Activated naive CD4-positive, alpha-beta T cell treated with anti-CD3 and anti-CD28 coated beads, Interleukin-2, amount 50 U/mL, for 24 hours (primary cell): ENCODE measurements around the gene CFAP210.

ENCODE experiments used
- H3K27ac Mint-ChIP-seq: one replicate; pipeline ENCODE4 v1.8.0; 2021; ENCODE audit warnings: mild to moderate bottlenecking, mixed read lengths
- H3K27me3 Mint-ChIP-seq: one replicate; pipeline ENCODE4 v1.8.0; 2021; ENCODE audit warnings: mixed read lengths
- H3K36me3 Mint-ChIP-seq: one replicate; pipeline ENCODE4 v1.8.0; 2021; ENCODE audit warnings: mixed read lengths
- H3K4me1 Mint-ChIP-seq: one replicate; pipeline ENCODE4 v1.8.0; 2021; ENCODE audit warnings: mixed read lengths
- H3K4me3 Mint-ChIP-seq: one replicate; pipeline ENCODE4 v1.8.0; 2021; ENCODE audit warnings: mild to moderate bottlenecking, mixed read lengths
- H3K9me3 Mint-ChIP-seq: one replicate; pipeline ENCODE4 v1.8.0; 2021; ENCODE audit warnings: mixed read lengths

The CFAP210 gene

DNA sequence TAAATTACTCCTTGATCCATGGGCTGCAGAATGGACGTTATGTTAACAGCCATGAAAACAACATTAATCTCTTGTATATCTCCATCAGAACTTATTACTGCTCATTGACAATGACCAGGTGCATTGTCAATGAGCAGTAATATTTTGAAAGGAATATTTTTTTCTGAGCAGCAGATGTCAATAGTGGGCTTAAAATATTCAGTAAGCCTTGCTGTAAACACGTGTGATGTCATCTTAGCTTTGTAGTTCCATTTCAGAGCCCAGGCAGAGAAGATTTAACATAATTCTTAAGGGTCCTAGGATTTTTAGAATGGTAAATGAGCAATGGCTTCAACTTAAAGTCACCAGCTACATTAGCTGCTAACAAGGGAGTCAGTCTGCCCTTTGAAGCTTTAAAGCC lies 26.6 kb downstream of the CFAP210 start:
- no peaks in the 10 kb centered on the region for H3K27me3 Mint-ChIP-seq
- no peak overlapping the region for H3K27ac Mint-ChIP-seq
- H3K4me1 Mint-ChIP-seq: no peaks in the 10 kb centered on the region
- no peak overlapping the region for H3K4me3 Mint-ChIP-seq
- H3K36me3 Mint-ChIP-seq: no peaks in the 10 kb centered on the region
- H3K9me3 Mint-ChIP-seq: no peaks in the 10 kb centered on the region

- no peaks in the 10 kb centered on the region for H3K36me3 Mint-ChIP-seq
- H3K4me3 Mint-ChIP-seq: no peak overlapping the region
- H3K9me3 Mint-ChIP-seq: no peaks in the 10 kb centered on the region
Observed at GRCh38 chr2:169664978-169665930, 29.0 kb downstream of the CFAP210 start.

DNA sequence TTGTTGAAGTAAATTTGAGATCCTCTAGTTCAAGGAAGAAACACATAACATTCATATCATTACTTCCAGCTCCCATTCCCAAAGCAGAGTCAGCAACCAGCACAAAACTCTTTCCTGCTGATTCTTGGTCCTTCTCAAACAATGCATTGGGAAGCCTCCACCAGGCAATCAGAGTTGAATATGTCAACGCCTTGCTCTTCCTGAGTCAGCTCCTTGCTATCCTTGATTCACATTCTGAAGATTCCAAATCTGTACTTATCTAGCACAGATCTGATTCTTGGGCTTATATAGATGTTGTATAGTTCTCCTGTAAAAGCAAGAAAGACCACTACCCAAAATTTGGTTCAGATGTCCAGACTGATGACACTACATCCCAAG lies 29.6 kb downstream of the CFAP210 start:
- Mint-ChIP-seq H3K36me3 (no peaks in the 10 kb centered on the region), H3K4me1 (no peaks in the 10 kb centered on the region), H3K27ac (no peak overlapping the region), H3K4me3 (no peak overlapping the region), H3K9me3 (no peaks in the 10 kb centered on the region), H3K27me3 (peaks cover 4% of the 10 kb centered on the region)

More at GRCh38 chr2:169664978-169665930, 29.0 kb downstream of the CFAP210 start:
- Mint-ChIP-seq H3K27ac (no peak overlapping the region), H3K27me3 (peaks cover 4% of the 10 kb centered on the region), H3K4me1 (no peaks in the 10 kb centered on the region)

- Mint-ChIP-seq H3K4me1 (no peaks in the 10 kb centered on the region), H3K27me3 (peaks cover 4% of the 10 kb centered on the region), H3K27ac (no peak overlapping the region), H3K9me3 (no peaks in the 10 kb centered on the region), H3K36me3 (no peaks in the 10 kb centered on the region), H3K4me3 (no peak overlapping the region)
Observed at GRCh38 chr2:169663247-169663646, 31.0 kb downstream of the CFAP210 start.

DNA sequence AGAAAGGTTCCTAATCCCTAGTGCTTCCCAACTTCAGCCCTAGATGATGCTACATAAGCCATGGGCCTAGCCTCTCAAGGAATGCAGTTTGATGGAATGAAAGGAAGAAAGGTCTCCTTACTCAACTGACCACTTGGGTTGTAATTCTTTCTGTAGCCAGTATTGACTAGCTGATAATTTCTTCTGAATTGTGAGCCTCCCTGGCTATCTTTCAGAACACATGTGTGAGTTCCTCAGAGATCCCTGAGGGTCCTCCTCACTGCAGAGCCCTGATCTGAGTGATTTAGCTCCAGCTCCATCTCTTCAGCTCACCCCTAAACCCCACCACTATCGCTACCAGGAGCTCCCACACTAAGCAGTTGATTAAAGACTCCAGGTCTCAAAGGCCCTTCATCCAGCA lies 31.5 kb downstream of the CFAP210 start:
- H3K36me3 Mint-ChIP-seq: no peaks in the 10 kb centered on the region
- H3K4me3 Mint-ChIP-seq: no peak overlapping the region
- no peaks in the 10 kb centered on the region for H3K9me3 Mint-ChIP-seq
- H3K27me3 Mint-ChIP-seq: peaks cover 4% of the 10 kb centered on the region
- no peaks in the 10 kb centered on the region for H3K4me1 Mint-ChIP-seq
- no peak overlapping the region for H3K27ac Mint-ChIP-seq

DNA sequence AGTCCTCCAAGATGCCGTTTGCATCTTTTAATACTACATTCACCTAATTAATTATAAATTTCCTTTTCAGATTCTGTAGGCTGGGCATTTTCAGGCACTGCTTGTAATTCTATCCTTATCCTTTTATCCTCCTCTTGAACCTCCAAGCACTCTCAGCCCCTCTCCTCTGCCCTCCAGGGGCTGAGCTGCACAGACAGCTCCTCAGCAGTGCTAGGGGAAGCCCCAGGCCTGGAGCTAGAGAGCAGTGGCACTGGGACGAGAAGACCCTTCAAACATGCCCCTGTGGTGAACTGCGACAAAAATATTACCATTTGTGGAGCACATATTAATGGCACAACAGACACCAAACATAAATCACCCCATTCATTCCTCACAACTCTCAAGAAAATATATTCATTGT lies 32.9 kb downstream of the CFAP210 start:
- Mint-ChIP-seq H3K9me3 (no peaks in the 10 kb centered on the region), H3K27ac (no peak overlapping the region), H3K27me3 (peaks cover 4% of the 10 kb centered on the region), H3K4me1 (no peaks in the 10 kb centered on the region), H3K4me3 (no peak overlapping the region), H3K36me3 (no peaks in the 10 kb centered on the region)

DNA sequence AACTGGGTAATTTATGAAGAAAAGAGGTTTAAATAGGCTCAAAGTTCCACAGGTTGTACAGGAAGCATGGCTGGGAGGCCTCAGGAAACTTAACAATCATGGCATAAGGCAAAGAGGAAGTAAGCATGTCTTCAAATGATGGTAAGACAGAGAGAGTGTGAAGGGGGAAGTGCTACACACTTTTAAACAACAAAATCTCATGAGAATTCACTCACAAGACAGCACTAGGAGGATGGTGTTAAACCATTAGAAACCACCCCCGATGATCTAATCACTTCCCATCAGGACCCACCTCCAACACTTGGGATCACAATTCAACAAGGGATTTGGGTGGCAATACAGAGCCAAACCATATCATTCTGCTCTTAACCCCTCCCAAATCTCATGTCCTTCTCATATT lies 34.9 kb downstream of the CFAP210 start:
- Mint-ChIP-seq H3K4me3 (no peak overlapping the region), H3K36me3 (no peaks in the 10 kb centered on the region), H3K9me3 (no peaks in the 10 kb centered on the region), H3K4me1 (no peaks in the 10 kb centered on the region), H3K27ac (no peak overlapping the region), H3K27me3 (peaks cover 7% of the 10 kb centered on the region)

GRCh38 chr2:169658877-169659276 lies 35.3 kb downstream of the CFAP210 start:
- peaks cover 7% of the 10 kb centered on the region for H3K27me3 Mint-ChIP-seq
- no peaks in the 10 kb centered on the region for H3K36me3 Mint-ChIP-seq
- no peaks in the 10 kb centered on the region for H3K4me1 Mint-ChIP-seq
- no peaks in the 10 kb centered on the region for H3K9me3 Mint-ChIP-seq
- H3K27ac Mint-ChIP-seq: no peak overlapping the region
- no peak overlapping the region for H3K4me3 Mint-ChIP-seq

- Mint-ChIP-seq H3K27ac (no peak overlapping the region), H3K4me1 (no peaks in the 10 kb centered on the region)
Observed at GRCh38 chr2:169656164-169656563, 38.0 kb downstream of the CFAP210 start.

DNA sequence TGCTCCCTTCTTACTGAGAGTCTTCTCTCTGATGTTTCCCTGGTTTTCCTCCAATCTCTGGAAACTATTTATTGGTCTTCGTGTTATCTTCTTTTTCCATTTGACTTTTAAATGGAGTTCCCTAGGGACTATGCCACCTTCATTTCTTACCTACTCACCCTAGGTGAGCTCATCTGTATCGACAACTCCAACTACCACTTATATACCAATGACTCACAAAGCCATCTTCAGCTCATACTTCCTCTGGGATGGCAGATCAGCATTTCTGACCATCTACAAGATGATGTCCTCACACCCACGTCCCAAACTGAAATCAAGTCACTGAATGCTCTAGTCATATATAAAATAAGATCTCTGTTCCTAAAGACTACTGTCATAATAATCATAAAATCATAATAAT lies 40.6 kb downstream of the CFAP210 start:
- no peaks in the 10 kb centered on the region for H3K4me1 Mint-ChIP-seq
- H3K9me3 Mint-ChIP-seq: no peaks in the 10 kb centered on the region
- H3K4me3 Mint-ChIP-seq: no peak overlapping the region
- H3K36me3 Mint-ChIP-seq: no peaks in the 10 kb centered on the region
- H3K27me3 Mint-ChIP-seq: peaks cover 14% of the 10 kb centered on the region
- no peak overlapping the region for H3K27ac Mint-ChIP-seq

More at GRCh38 chr2:169656164-169656563, 38.0 kb downstream of the CFAP210 start:
- peaks cover 14% of the 10 kb centered on the region for H3K27me3 Mint-ChIP-seq
- no peak overlapping the region for H3K4me3 Mint-ChIP-seq
- no peaks in the 10 kb centered on the region for H3K36me3 Mint-ChIP-seq
- H3K9me3 Mint-ChIP-seq: no peaks in the 10 kb centered on the region

GRCh38 chr2:169649278-169649677 lies 44.9 kb downstream of the CFAP210 start:
- Mint-ChIP-seq H3K36me3 (no peaks in the 10 kb centered on the region), H3K4me3 (no peak overlapping the region), H3K9me3 (peaks cover 3% of the 10 kb centered on the region), H3K27ac (no peak overlapping the region), H3K27me3 (peaks cover 11% of the 10 kb centered on the region), H3K4me1 (no peaks in the 10 kb centered on the region)

- H3K4me3 Mint-ChIP-seq: no peak overlapping the region
- H3K9me3 Mint-ChIP-seq: peaks cover 4% of the 10 kb centered on the region
- no peaks in the 10 kb centered on the region for H3K4me1 Mint-ChIP-seq
- H3K27ac Mint-ChIP-seq: no peak overlapping the region
- H3K27me3 Mint-ChIP-seq: peaks cover 2% of the 10 kb centered on the region
- no peaks in the 10 kb centered on the region for H3K36me3 Mint-ChIP-seq
Observed at GRCh38 chr2:169647496-169647895, 46.7 kb downstream of the CFAP210 start.

DNA sequence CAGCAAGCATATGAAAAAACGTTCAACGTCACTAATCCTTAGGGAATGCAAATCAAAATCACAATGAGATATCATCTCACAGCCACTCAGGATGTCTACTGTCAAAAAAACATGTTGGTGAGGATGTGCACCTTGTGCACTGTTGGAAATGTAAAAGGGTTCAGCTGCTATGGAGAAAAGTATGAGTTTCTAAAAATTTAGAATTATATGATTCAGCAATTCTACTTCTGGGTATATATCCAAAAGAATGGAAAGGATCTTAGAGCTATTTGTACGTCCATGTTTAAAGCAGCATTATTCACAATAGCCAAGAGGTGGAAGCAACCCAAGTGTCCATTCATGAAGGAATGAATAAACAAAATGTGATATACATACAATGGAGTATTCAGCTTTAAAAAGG lies 50.0 kb downstream of the CFAP210 start:
- H3K27ac Mint-ChIP-seq: no peak overlapping the region
- H3K4me3 Mint-ChIP-seq: no peak overlapping the region

GRCh38 chr2:169641464-169641863 lies 52.7 kb downstream of the CFAP210 start:
- Mint-ChIP-seq H3K4me1 (no peaks in the 10 kb centered on the region), H3K4me3 (no peak overlapping the region), H3K27ac (no peak overlapping the region), H3K27me3 (no peaks in the 10 kb centered on the region), H3K9me3 (peaks cover 4% of the 10 kb centered on the region), H3K36me3 (peaks cover 12% of the 10 kb centered on the region)

More for the DNA sequence above, 50.0 kb downstream of the CFAP210 start:
- Mint-ChIP-seq H3K36me3 (peaks cover 9% of the 10 kb centered on the region), H3K27me3 (no peaks in the 10 kb centered on the region), H3K9me3 (peaks cover 4% of the 10 kb centered on the region), H3K4me1 (no peaks in the 10 kb centered on the region)

DNA sequence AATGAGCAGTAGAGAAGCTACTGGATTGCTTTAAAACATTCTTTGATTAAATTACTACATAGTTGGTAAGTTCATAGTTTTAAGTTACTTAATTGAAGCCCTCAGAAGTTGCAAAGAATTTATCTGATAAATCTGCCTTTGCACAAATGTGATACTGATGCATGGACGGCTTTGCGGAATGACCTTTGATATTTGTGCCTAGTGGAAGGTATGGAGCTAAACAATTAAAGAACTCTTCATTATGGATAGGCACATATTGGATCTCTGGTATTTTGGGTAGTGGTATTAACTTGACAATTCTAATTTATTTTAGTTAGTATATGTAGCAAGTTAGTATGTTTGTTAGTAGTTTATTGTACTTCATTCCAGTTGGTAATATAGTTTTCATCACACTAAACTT lies 54.1 kb downstream of the CFAP210 start:
- Mint-ChIP-seq H3K27ac (no peak overlapping the region), H3K4me3 (no peak overlapping the region), H3K9me3 (peaks cover 4% of the 10 kb centered on the region), H3K27me3 (no peaks in the 10 kb centered on the region), H3K36me3 (peaks cover 12% of the 10 kb centered on the region), H3K4me1 (no peaks in the 10 kb centered on the region)

DNA sequence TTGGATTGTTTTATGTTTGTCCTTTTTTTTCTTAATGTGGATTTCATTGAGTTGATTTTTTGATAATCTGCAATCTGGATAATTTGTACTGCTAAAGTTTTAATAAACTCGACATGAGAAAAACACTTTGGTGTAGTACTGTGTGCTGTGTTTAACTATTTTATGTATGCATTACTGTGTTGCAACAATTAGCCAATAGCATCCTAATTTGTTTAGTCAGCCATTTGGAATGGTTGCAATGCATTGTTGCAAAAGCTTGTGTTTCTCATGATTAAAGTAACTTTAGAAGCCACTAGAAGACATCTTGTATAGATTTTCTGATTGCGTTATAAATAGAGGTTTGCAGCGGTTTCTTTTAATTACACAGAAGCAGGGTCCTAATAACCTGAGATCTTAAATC lies 56.6 kb downstream of the CFAP210 start:
- peaks cover 15% of the 10 kb centered on the region for H3K36me3 Mint-ChIP-seq

More for the DNA sequence above, 56.6 kb downstream of the CFAP210 start:
- H3K9me3 Mint-ChIP-seq: no peaks in the 10 kb centered on the region
- H3K27me3 Mint-ChIP-seq: no peaks in the 10 kb centered on the region
- no peak overlapping the region for H3K4me3 Mint-ChIP-seq
- no peaks in the 10 kb centered on the region for H3K4me1 Mint-ChIP-seq
- no peak overlapping the region for H3K27ac Mint-ChIP-seq
